ENCODE data around the gene RP2. TPM values are rescaled to one million over a fixed set of nuclear protein-coding genes. Genes with fewer than 3 reads are reported as not detected.

Gene RP2
- total RNA-seq, 4 donors from 2014 or later: 6.1 to 11.1 (median 8.7) TPM

GRCh38 chrX:46814966-46815365 is 21.9 kb upstream of the RP2 start:
- 79 to 92% methylated on average over 7 of the region's 7 CpGs for WGBS, 2 donors

GRCh38 chrX:46819136-46819535 is 17.7 kb upstream of the RP2 start:
- no peak overlapping the region for H3K4me3 ChIP-seq
- no peaks in the 10 kb centered on the region for H3K9me3 ChIP-seq
- DNase-seq (ENCODE audit: low spot score in 2 of 2): no peak
- 72 to 73% methylated on average over 3 to 5 of the region's 5 CpGs for WGBS, 2 donors
- H3K4me1 ChIP-seq: no peaks in the 10 kb centered on the region
- H3K27ac ChIP-seq: no peak overlapping the region
- H3K27me3 ChIP-seq: no peaks in the 10 kb centered on the region
- TF ChIP-seq, protein P1, sequence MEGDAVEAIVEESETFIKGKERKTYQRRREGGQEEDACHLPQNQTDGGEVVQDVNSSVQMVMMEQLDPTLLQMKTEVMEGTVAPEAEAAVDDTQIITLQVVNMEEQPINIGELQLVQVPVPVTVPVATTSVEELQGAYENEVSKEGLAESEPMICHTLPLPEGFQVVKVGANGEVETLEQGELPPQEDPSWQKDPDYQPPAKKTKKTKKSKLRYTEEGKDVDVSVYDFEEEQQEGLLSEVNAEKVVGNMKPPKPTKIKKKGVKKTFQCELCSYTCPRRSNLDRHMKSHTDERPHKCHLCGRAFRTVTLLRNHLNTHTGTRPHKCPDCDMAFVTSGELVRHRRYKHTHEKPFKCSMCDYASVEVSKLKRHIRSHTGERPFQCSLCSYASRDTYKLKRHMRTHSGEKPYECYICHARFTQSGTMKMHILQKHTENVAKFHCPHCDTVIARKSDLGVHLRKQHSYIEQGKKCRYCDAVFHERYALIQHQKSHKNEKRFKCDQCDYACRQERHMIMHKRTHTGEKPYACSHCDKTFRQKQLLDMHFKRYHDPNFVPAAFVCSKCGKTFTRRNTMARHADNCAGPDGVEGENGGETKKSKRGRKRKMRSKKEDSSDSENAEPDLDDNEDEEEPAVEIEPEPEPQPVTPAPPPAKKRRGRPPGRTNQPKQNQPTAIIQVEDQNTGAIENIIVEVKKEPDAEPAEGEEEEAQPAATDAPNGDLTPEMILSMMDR (IDR thresholded peaks at IDR 0.05): no peak
- TF ChIP-seq EP300 (IDR thresholded peaks at IDR 0.05) (no peak), POLR2A (IDR thresholded peaks at IDR 0.05) (no peak)
- H3K36me3 ChIP-seq: no peaks in the 10 kb centered on the region

More at GRCh38 chrX:46814966-46815365, 21.9 kb upstream of the RP2 start:
- H3K4me3 ChIP-seq: no peak overlapping the region
- H3K9me3 ChIP-seq: no peaks in the 10 kb centered on the region
- TF ChIP-seq POLR2A (IDR thresholded peaks at IDR 0.05) (no peak), EP300 (IDR thresholded peaks at IDR 0.05) (no peak)
- TF ChIP-seq, protein P1 (IDR thresholded peaks at IDR 0.05): no peak
- no peaks in the 10 kb centered on the region for H3K36me3 ChIP-seq
- DNase-seq (ENCODE audit: low spot score in 2 of 2): no peak
- H3K27ac ChIP-seq: no peak overlapping the region
- no peaks in the 10 kb centered on the region for H3K27me3 ChIP-seq
- no peaks in the 10 kb centered on the region for H3K4me1 ChIP-seq

GRCh38 chrX:46820391-46821100 is 16.3 kb upstream of the RP2 start:
- DNase-seq (ENCODE audit: low spot score in 2 of 2): no peak
- Histone ChIP-seq H3K27ac (no peak overlapping the region), H3K4me1 (no peaks in the 10 kb centered on the region), H3K4me3 (no peak overlapping the region), H3K27me3 (no peaks in the 10 kb centered on the region), H3K9me3 (no peaks in the 10 kb centered on the region), H3K36me3 (no peaks in the 10 kb centered on the region)
- 78 to 97% methylated on average over 3 to 4 of the region's 4 CpGs for WGBS, 2 donors
- TF ChIP-seq POLR2A (IDR thresholded peaks at IDR 0.05): no peak
- TF ChIP-seq, protein P1 (IDR thresholded peaks at IDR 0.05): no peak
- TF ChIP-seq EP300 (IDR thresholded peaks at IDR 0.05): no peak

- no peaks in the 10 kb centered on the region for H3K9me3 ChIP-seq
- no peak overlapping the region for H3K4me3 ChIP-seq
- DNase-seq (ENCODE audit: low spot score in 2 of 2): no peak
- H3K36me3 ChIP-seq: no peaks in the 10 kb centered on the region
- TF ChIP-seq, protein P1 (IDR thresholded peaks at IDR 0.05): no peak
- TF ChIP-seq POLR2A (IDR thresholded peaks at IDR 0.05) (no peak), EP300 (IDR thresholded peaks at IDR 0.05) (no peak)
- H3K27ac ChIP-seq: no peak overlapping the region
- WGBS, 2 donors: 11 to 45% methylated on average over 2 of the region's 2 CpGs
- H3K27me3 ChIP-seq: no peaks in the 10 kb centered on the region
- H3K4me1 ChIP-seq: no peaks in the 10 kb centered on the region
Measured at GRCh38 chrX:46823481-46823880, 13.4 kb upstream of the RP2 start.

DNA sequence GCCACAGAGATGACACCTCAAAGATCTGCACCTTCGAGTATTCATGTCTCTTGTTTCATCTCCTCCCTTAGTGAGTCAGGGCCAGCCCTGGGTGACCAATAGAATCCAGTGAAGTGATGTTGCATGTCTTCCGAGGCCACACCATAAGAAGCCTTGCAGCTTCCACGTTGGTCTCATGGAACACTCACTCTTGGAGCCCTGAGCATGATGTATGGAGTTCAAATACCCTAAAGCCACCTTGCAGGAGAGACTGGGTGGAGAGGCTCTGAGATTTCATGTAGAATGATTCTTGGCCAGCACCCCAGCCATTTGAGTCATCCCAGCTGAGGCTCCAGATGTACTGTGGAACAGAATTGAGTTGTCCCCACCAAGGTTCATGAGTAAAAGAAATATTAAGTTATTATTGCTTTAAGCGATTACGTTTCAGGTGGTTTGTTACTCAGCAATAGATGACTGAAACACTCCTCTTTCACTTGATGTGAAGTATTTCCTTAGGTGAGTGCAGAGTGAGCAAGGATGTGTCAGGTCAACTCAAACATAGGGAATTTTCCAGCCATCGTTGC is 5.0 kb upstream of the RP2 start:
- WGBS, 2 donors: 81 to 82% methylated on average over 6 of the region's 6 CpGs
- Histone ChIP-seq H3K4me1 (no peaks in the 10 kb centered on the region), H3K27me3 (no peaks in the 10 kb centered on the region), H3K27ac (no peak overlapping the region), H3K9me3 (no peaks in the 10 kb centered on the region), H3K36me3 (no peaks in the 10 kb centered on the region), H3K4me3 (no peak overlapping the region)
- no peak for DNase-seq (ENCODE audit: low spot score in 2 of 2)
- no peak for TF ChIP-seq POLR2A (IDR thresholded peaks at IDR 0.05)
- TF ChIP-seq EP300 (IDR thresholded peaks at IDR 0.05): no peak
- TF ChIP-seq, protein P1 (IDR thresholded peaks at IDR 0.05): no peak

All from tibial nerve (tissue), 4 donors.